ENCODE data around the gene SLC25A10. TPM values are rescaled to one million over a fixed set of nuclear protein-coding genes. Genes with fewer than 3 reads are reported as not detected.
A peak's percentile ranks its signal among the peaks of the same experiment; 100 is the strongest.

The SLC25A10 gene
- total RNA-seq, 1 experiment from 2014 or later = 30.9 TPM

- Mint-ChIP-seq H3K4me3 (0 out of 5 replicates have a peak overlapping the region, but pooled peaks of 1 of the 2 experiments have one; percentile 4), H3K4me1 (peaks cover 0 to 3% of the 10 kb centered on the region in 2 experiments; a peak in 1 of 4 replicates), H3K9me3 (no peaks in the 10 kb centered on the region), H3K27me3 (ENCODE audit: low read depth) (no peaks in the 10 kb centered on the region), H3K27ac (peak overlapping the region in 2 of 3 experiments; percentile 28 to 62; a peak in 2 of 7 replicates), H3K36me3 (ENCODE audit: insufficient read depth in 1 of 3, low read depth in 3 of 3) (peaks cover 37 to 71% (median 67%) of the 10 kb centered on the region in 3 experiments)
- Histone ChIP-seq H3K9ac (ENCODE audit: extremely low read depth, insufficient read length, low read length) (no peak overlapping the region), H3K79me2 (ENCODE audit: insufficient read depth, low read length) (peaks cover 2% of the 10 kb centered on the region; the same call in 1 of the 2 replicates), H3K27me3 (ENCODE audit: insufficient read depth, low read length) (no peaks in the 10 kb centered on the region), H3K79me1 (ENCODE audit: insufficient read depth, low read depth, low read length, poor library complexity, severe bottlenecking) (no peaks in the 10 kb centered on the region), H2AK5ac (ENCODE audit: insufficient read length, low read length) (no peak overlapping the region), H2BK15ac (ENCODE audit: low read depth, low read length) (no peak overlapping the region), H3K4me1 (ENCODE audit: insufficient read depth, low read length) (no peaks in the 10 kb centered on the region), H4K5ac (ENCODE audit: insufficient read length, low read depth, low read length) (no peak overlapping the region), H3K56ac (ENCODE audit: insufficient read length, low read depth, low read length) (no peak overlapping the region), H3K27ac (ENCODE audit: insufficient read length, low read depth, low read length) (no peak overlapping the region), H3K9me3 (ENCODE audit: control insufficient read depth, low read depth, low read length) (no peaks in the 10 kb centered on the region), H3K23ac (ENCODE audit: insufficient read length, low read depth, low read length) (no peak overlapping the region), H2BK12ac (ENCODE audit: insufficient read length, low read depth, low read length) (no peak overlapping the region), H3K18ac (ENCODE audit: insufficient read length, low read depth, low read length) (no peak overlapping the region), H2AFZ (ENCODE audit: low read length) (no peak overlapping the region), H2BK5ac (ENCODE audit: insufficient read length, low read length) (no peak overlapping the region), H2BK20ac (ENCODE audit: low read depth, low read length, poor library complexity, severe bottlenecking) (no peak overlapping the region), H3K4ac (ENCODE audit: low read depth, low read length) (no peak overlapping the region), H4K8ac (replicated peaks; ENCODE audit: insufficient read length, low read depth, low read length) (no peak overlapping the region), H3K23me2 (ENCODE audit: insufficient read length, low read depth, low read length, poor library complexity, severe bottlenecking) (no peaks in the 10 kb centered on the region), H4K91ac (ENCODE audit: insufficient read length, low read depth, low read length) (no peak overlapping the region), H3T11ph (ENCODE audit: low read length) (no peak overlapping the region), H3K4me2 (ENCODE audit: insufficient read depth, insufficient read length, low read length) (no peak overlapping the region), H3K14ac (ENCODE audit: insufficient read depth, low read length) (no peak overlapping the region), H4K20me1 (ENCODE audit: control insufficient read depth, insufficient read depth, insufficient read length) (no peaks in the 10 kb centered on the region), H2BK120ac (ENCODE audit: low read depth, low read length, poor library complexity, severe bottlenecking) (no peak overlapping the region)
- no peak for DNase-seq
- WGBS (ENCODE audit: extremely low coverage, insufficient read length, low lambda C conversion rate) = no CpG with 5 or more reads among the region's 18 CpGs
- TF ChIP-seq CTCF (conservative IDR thresholded peaks at IDR 0.05) = no peak
These were observed 22.0 kb upstream of the SLC25A10 start for GRCh38 chr17:81690066-81690465.
